TTC549 (cell line): ENCODE measurements around the gene PPM1L.

Experiments
- FAIRE-seq: peaks from 2 replicates; lab custom pipeline; 2012; peaks lifted over from hg19 to GRCh38; lab: Jason Lieb, UNC

Gene PPM1L

DNA sequence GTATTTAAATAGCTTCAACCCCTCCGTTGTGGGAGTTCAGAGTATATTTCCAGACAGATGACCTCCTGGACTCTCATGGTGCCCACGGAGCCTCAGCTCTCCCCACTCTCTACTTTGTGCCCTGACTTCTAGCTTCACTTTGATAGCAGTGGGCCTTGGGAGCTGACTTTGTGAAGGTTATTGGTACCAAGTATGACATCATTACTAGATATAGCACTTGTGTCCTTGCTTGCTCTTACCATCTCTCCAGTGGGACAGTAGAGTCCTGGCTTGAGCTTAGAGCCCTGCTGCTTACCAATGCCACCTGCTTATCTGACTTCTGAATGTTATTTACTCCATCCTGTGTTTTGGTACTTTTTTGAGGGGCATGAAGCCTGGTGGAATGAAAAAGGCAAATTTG lies 53.4 kb downstream of the PPM1L start:
- FAIRE-seq: no peak

DNA sequence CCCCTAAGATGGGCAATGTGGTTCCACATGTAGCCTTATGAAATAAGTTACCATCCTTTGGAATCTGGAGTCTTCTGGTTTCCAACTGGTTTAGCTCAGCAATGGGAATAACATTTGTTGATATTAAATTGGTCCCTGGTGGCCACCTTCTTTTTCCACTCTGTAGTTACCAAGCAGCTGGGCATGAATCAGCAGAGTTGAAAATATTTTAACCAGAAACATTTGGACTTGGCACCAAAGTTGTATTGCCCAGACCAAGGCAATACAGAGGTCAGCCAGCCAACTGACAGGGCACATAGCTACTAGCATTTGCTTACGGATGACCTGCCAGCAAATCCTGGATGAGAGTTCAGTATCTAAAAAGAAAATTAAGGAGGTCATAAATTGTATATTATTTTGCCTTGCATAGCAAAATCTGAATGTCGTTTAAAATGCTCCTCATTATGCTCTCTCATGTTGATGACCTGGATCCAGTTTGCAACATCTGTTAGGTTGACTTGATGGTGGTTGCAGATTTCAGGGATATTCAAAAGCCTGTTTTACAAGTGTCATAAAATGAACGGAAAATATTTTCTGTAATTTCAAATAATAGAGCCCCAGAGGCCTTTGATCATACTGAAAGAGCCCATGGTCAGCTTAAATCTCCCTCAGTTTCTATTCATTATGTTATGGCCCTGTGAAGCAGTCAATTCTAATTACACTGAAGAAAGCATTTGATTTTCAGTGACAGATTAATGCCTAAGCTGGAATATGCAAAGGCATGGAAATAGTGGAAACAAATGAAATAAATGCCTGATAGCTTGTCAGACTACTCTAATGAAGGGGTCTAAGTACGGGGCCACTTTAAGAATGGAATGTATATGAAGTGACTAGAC lies 54.6 kb downstream of the PPM1L start:
- FAIRE-seq: no peak

DNA sequence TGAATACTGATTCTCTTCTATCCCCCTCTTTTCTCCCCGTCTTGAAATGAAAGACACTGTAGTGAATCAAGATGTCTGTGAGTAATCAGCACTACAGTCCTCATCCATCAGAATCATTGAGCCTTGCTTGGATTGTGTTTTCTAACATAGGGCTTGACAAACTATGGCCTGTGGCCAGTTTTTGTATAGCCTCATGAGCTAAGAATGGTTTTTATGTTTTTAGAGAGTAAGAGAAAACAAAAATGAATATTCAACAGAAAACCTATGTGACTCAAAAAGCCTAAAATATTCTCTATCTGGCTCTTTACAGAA lies 55.2 kb downstream of the PPM1L start:
- FAIRE-seq: no peak

DNA sequence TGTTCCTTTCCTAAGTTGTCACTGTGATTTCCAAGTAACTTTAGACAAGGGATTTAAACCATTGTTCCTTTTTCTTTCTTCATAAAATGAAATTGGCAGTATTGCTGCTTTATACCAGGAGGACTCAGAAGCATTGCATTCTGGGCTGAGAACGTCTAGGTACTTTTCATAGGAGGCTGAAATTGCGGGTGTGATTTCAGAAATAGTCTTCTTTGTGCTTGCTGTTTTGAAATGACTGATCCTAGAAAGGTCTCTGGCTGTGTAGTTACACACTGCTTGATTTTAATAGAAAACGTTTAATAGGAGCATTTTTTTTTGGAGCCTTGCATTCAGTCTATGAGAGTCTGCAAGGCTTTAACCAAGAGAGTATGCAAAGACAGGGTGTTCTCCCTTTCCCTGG lies 56.3 kb downstream of the PPM1L start:
- FAIRE-seq: no peak

GRCh38 chr3:160815280-160815679 lies 59.2 kb downstream of the PPM1L start:
- no peak for FAIRE-seq

GRCh38 chr3:160820022-160820421 lies 64.0 kb downstream of the PPM1L start:
- FAIRE-seq: no peak

DNA sequence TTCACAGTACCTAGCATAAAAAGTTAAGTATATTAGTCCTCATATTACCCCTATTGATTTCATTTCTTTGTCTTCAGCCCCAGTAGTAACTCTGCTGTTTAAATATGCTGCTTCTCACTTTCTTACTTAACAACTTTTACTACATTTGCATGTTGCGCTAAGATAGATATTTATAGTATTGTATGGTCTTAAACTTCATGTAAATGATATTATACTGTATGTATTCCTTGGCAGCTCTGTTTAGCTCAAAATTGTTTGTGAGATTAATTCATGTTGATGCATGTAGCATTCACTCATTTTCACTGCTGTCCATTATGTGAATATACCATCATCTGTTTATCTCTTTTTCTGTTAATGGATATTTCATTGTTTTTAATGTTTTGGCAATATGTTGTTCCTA lies 64.4 kb downstream of the PPM1L start:
- FAIRE-seq: no peak

GRCh38 chr3:160822936-160823335 lies 66.9 kb downstream of the PPM1L start:
- FAIRE-seq: no peak

DNA sequence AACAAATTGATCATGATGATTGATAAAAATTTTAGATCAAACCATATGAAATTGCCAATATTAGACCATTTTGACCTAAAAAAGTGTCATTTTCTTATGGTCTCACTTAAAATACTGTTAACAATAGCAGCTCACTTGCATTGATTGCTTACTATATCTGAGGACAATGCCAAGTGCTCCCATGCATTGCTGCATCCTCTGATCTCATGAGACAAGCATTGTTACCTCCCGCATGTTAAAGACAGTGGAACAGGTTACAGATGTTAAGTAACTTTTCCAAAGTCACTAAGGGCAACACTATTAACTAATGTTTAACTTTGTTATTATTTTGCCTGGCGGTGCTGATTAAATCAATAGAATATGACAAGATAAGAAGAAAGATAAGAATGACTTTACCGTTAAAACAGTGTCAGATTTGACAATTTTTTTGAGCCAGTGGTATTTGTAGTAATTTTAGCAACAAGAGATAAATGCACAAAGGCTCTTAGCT lies 69.3 kb downstream of the PPM1L start:
- FAIRE-seq: no peak

GRCh38 chr3:160826408-160826807 lies 70.4 kb downstream of the PPM1L start:
- no peak for FAIRE-seq

DNA sequence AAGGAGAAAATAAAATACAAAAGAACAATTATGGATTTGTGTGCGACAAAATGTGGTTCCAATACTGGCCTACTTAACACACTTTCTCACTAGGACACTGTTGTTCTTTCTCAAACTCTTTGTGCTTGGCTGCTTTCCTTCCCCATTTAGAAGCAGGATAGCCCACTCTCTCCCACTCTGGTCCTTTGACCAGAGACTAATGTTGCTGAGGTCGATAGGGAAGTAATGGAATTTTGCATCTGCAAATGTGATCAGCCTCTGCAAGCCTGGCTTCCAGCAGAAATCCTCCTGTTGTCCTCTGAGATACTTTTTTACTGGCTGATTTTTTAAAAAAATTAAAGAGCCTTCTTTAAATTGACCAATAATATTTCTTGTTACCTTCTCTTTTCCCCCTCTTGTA lies 71.0 kb downstream of the PPM1L start:
- FAIRE-seq: no peak

- no peak for FAIRE-seq
Measured at GRCh38 chr3:160827516-160827915, 71.5 kb downstream of the PPM1L start.

- FAIRE-seq: no peak
Measured at GRCh38 chr3:160828880-160829279, 72.8 kb downstream of the PPM1L start.

DNA sequence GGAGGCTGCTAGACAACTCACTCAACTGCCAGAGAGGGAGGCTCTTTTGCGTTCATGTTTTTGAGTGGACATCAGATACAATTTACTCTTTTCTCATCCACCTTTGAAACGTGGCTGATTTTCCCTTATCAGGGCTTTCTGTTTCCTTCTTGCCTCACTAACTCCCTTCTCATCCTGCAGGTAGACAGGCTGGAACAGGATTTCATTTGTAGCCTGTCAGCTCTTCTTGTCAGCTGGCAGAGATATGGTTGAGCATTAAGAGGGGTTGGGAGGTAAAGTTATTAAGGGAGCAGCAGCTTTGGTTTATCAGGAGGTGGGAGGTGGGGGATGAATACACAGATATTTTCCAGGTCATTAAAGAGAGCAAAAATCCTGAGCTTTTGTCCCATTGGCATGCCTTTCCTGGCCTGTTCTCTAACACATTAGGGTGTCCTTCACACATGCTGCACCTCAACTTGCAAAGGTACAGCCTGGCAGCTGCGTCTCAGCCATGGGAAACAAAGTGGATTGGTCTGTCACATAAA lies 73.5 kb downstream of the PPM1L start:
- FAIRE-seq: no peak

GRCh38 chr3:160830796-160831195 lies 74.8 kb downstream of the PPM1L start:
- no peak for FAIRE-seq

GRCh38 chr3:160831401-160831800 lies 75.4 kb downstream of the PPM1L start:
- FAIRE-seq: no peak

DNA sequence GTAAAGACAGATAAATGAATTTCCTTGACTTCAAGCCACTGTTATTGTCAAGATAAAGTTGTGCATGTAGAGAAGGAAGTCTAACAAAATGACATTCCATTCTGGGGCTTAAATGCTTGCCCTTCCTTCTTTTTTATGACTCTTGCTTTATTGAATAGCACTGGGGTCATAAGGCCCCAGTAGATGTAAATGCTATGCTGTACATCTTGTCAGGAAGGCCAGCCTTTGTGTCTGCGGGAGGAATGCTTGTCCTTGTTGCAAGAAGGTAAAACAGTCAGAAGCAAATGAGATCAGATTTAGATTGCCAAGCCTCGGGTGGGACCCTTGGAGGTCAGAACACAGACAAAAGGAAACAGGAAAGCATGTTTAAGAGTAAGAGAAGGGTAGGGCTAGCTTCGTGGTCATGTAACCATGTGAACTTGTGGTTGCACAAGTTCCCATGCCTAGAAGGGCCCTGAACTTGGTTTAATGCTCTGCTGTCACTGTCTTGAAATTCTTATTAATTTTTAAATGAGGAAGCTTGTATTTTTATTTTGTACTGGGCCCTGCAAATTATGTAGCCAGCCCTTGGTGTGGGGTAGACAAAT lies 81.5 kb downstream of the PPM1L start:
- FAIRE-seq: no peak

- FAIRE-seq: no peak
Measured at GRCh38 chr3:160840590-160840989, 84.6 kb downstream of the PPM1L start.

DNA sequence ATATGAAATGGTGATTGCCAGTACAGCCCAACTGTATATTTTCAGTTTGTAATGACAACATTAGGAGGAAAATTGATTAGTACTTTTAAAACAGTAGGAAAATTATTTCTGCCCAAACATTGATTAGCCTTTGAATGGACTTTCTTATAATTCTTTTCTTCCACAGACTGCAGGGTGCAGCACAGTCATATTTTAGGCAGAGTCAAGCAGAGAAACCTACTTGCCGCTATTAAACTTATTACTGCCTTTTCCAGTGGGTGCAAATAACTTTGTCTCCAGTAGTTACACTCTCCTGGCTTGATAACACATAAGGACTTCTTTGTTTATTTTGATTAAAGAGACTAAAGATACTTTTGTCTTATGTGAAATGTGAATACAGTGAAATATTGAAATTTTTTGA lies 85.4 kb downstream of the PPM1L start:
- FAIRE-seq: no peak

DNA sequence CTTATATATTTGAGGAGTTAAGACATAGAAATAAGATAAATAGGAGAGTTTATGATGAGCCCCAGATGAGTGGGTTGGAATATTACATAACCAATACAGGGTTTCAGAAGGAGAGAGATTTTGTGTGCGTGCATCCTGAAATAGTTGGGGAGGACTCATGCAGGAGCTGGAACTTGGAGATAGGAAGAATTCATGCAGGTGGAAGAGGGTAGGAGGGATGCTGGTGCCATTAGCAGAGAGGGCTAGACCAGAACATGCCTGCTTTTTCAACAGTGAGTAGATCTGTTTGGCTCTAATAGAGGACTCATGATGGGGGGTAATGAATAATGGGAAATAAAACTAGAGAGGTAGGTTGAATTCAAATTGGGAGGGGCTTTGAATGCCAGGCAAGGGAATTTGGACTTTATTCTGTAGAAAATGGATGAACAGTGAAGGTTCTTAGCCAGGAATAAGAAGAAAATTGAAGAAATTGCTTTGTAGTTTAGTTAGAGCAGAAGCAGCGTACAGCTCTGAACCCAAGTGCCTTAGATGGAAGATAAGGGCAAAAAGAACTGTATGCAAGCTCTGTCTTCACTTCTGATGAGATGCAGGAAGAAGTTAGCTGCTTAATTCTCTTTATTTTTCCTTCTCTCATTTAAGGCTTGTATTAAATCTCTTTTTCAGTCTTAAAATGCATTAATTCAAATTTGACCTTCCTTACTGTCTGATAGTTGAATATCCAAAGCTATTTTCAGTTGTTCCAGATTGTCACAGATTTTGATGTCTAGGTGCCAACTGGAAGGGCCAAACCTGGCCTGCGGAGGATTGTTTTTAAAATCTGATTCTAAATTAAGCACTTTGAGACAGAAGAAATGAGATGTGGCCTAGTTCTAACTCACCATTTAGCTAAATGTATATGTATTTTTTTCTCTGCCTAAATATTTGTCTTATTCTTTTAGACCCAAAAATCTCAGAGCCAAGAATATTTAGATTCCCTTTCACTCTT lies 86.3 kb downstream of the PPM1L start:
- no peak for FAIRE-seq

DNA sequence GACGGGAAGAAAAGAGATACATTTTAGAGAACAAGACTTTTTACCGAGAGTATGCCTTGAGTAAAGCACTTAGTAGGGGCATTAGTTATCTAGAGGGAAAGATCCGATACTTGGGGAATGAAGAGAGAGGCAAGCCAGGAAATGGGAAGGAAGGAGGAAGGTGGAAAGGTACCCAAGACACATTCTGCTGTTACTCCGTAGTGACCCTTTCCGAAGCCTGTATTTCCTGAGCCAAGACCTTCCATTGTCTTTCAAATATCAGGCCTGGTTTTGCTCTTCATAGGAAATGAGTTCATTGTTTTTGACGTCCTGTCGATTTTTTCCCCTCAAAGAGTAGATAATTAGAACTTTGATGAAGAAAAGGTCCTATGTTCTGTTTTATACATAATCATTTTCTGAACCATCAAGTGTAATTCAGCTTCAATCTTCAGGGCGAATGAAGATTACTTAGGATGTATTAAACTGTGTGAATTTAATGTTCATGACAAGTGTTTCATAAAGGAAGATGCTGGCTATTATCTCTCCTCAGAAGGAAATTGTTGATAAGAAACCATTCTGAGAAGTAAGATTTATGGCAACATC lies 95.7 kb downstream of the PPM1L start:
- FAIRE-seq: no peak

- no peak for FAIRE-seq
Measured at GRCh38 chr3:160852856-160853255, 96.8 kb downstream of the PPM1L start.
